ENCODE measurements around the gene ARHGAP6. TPM values are rescaled to one million over a fixed set of nuclear protein-coding genes. Genes with fewer than 3 reads are reported as not detected.

The ARHGAP6 gene
- total and polyA plus RNA-seq, 9 donors: 14.1 to 32.9 (median 20.3) TPM

DNA sequence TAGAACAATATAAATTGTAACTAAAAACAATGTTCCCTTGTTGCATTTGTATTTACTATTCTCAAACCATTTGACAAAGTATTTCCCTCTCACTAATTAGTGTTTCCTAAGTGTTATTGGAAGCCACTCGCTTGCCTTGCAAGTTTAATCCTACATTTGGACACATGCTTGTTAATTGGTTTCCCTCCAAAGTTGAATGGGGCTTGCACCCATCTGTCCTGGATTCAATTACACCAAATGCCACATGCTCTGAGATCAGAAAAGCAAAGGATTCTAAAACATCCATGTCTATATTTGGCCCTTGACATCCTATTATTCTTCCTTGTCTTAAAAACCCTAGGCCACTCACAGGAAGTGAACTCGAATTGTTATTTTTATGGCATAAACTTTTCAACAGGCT lies 225.9 kb downstream of the ARHGAP6 start:
- Histone ChIP-seq H3K4me1 (ENCODE audit: insufficient read depth) (peaks cover 3% of the 10 kb centered on the region), H3K27ac (peak overlapping the region in 1 of 2 donors; percentile 26), H3K9me3 (no peaks in the 10 kb centered on the region), H3K4me3 (no peak overlapping the region), H3K27me3 (no peaks in the 10 kb centered on the region), H3K36me3 (no peaks in the 10 kb centered on the region)
- intact Hi-C loops (cut with DNase I): no loop called here
- WGBS, 3 donors: 49 to 57% (median 55%) methylated on average over 2 of the region's 2 CpGs
- TF ChIP-seq POLR2A (IDR thresholded peaks at IDR 0.05) (no peak), EP300 (IDR thresholded peaks at IDR 0.05) (no peak), CTCF (IDR thresholded peaks at IDR 0.05) (no peak)
- no peak for DNase-seq

DNA sequence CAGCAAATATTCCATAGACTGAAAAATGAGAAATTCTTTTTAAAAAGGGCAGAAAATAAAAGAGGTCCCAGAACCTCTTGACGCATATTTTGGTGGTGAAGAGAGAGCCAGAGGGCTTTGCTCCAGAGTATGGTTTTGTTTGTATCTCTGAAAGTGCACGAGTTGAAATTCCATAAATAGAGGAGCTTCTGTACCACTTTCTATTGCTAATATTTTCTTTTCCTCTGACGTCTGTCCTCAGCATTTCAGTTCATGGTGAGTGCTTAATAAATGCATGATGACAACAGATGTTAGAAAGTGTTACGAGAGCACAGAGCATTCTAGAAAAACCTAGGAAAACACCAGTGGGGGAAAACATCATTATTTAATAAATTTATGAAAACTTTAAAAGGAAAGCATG lies 227.0 kb downstream of the ARHGAP6 start:
- WGBS, 3 donors: 14 to 19% (median 17%) methylated on average over 4 of the region's 4 CpGs
- TF ChIP-seq EP300 (IDR thresholded peaks at IDR 0.05) (no peak), POLR2A (IDR thresholded peaks at IDR 0.05) (no peak), CTCF (IDR thresholded peaks at IDR 0.05) (no peak)
- Histone ChIP-seq H3K27me3 (no peaks in the 10 kb centered on the region), H3K9me3 (no peaks in the 10 kb centered on the region), H3K27ac (peak overlapping the region in 1 of 2 donors; percentile 41), H3K4me1 (ENCODE audit: insufficient read depth) (peaks cover 3% of the 10 kb centered on the region), H3K36me3 (no peaks in the 10 kb centered on the region), H3K4me3 (no peak overlapping the region)
- intact Hi-C loops (cut with DNase I): no loop called here
- no peak for DNase-seq

- Histone ChIP-seq H3K27ac (peak overlapping the region in 1 of 2 donors; percentile 41), H3K9me3 (no peaks in the 10 kb centered on the region), H3K4me1 (ENCODE audit: insufficient read depth) (peaks cover 3% of the 10 kb centered on the region), H3K27me3 (no peaks in the 10 kb centered on the region), H3K36me3 (no peaks in the 10 kb centered on the region), H3K4me3 (no peak overlapping the region)
- WGBS, 3 donors: 62 to 66% (median 63%) methylated on average over 2 of the region's 2 CpGs
- intact Hi-C loops (cut with DNase I): no loop called here
- TF ChIP-seq CTCF (IDR thresholded peaks at IDR 0.05) (no peak), EP300 (IDR thresholded peaks at IDR 0.05) (no peak), POLR2A (IDR thresholded peaks at IDR 0.05) (no peak)
- no peak for DNase-seq
Measured at GRCh38 chrX:11438380-11438723, 227.4 kb downstream of the ARHGAP6 start.

DNA sequence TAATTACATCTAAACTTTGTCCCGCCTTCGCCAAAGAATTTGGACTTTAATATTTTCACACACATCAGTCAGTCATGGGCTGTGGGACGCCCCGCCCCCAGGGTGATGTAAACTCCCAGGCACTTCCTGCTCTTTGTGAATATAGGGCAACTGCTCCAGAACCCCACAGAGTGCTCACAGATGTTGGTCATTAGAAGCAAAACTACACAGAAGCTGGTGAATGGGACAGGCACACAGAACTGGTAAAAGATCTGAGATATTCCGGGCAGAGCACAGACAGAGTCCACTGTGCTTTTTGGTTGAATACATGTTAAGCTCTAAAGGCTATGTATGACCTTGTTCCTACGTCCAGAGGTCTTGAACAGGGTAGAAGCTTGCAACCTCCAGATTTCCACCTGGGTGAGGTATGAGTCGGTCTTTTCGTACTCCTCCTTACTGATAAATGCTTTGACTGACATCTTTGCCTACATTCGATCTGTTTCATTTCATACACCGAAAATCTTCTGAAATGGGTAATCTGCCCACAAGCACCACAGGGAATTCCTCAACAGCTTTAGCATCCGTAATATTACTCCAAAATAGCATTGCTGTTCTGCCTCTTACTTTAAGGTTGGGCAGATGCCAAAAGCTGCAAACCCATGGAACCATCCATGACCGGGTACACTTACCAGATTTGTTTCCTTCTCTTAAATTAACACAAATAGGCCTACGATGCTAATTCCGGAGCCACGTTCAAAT lies 227.9 kb downstream of the ARHGAP6 start:
- Histone ChIP-seq H3K36me3 (no peaks in the 10 kb centered on the region), H3K27ac (peak overlapping the region in 1 of 2 donors; percentile 41), H3K9me3 (no peaks in the 10 kb centered on the region), H3K4me1 (ENCODE audit: insufficient read depth) (peaks cover 3% of the 10 kb centered on the region), H3K4me3 (no peak overlapping the region), H3K27me3 (no peaks in the 10 kb centered on the region)
- TF ChIP-seq POLR2A (IDR thresholded peaks at IDR 0.05): no peak
- TF ChIP-seq CTCF (IDR thresholded peaks at IDR 0.05): no peak
- TF ChIP-seq EP300 (IDR thresholded peaks at IDR 0.05): no peak
- 69 to 75% (median 73%) methylated on average over 15 of the region's 15 CpGs for WGBS, 3 donors
- intact Hi-C loops (cut with DNase I): no loop called here
- DNase-seq: peak in 2 of 5 donors; percentile 30 to 37

All from ovary (tissue), 9 donors.